Endodermal cell (in vitro differentiated cells): ENCODE measurements around the gene UMODL1. TPM values are rescaled to one million over a fixed set of nuclear protein-coding genes. Genes with fewer than 3 reads are reported as not detected.

Experiments used
- DNase-seq: peaks from one replicate; pipeline ENCODE4 v3.0.0-alpha.2; 2017
- H3K27ac ChIP-seq: 2 replicates; pipeline ENCODE4 v1.5.1; 2013; ENCODE audit warnings: mild to moderate bottlenecking, low read depth, low read length, moderate library complexity
- H3K27me3 ChIP-seq: 2 replicates; pipeline ENCODE4 v1.6.1; 2013; ENCODE audit warnings: mild to moderate bottlenecking, low read length, moderate library complexity; ENCODE audit not compliant: insufficient read depth, control insufficient read depth, poor library complexity, severe bottlenecking
- H3K36me3 ChIP-seq: 2 replicates; pipeline ENCODE4 v1.7.0; 2013; ENCODE audit warnings: mild to moderate bottlenecking, low read length, moderate library complexity; ENCODE audit not compliant: control insufficient read depth, insufficient read depth
- H3K4me1 ChIP-seq: one replicate; pipeline ENCODE4 v1.7.0; 2013; ENCODE audit warnings: low read length; ENCODE audit not compliant: control insufficient read depth, insufficient read depth
- H3K4me3 ChIP-seq: 2 replicates; pipeline ENCODE4 v1.5.1; 2013; ENCODE audit warnings: mild to moderate bottlenecking, low read length, moderate library complexity
- H3K9ac ChIP-seq: 2 replicates; pipeline ENCODE4 v1.6.1; 2013; ENCODE audit warnings: mild to moderate bottlenecking, low read length, moderate library complexity; ENCODE audit not compliant: poor library complexity, severe bottlenecking; ENCODE audit errors: extremely low read depth
- H3K9me3 ChIP-seq: 2 replicates; pipeline ENCODE4 v1.6.1; 2013; ENCODE audit warnings: mild to moderate bottlenecking, low read length, moderate library complexity; ENCODE audit not compliant: control insufficient read depth
- H3K27ac Mint-ChIP-seq: 2 replicates; pipeline ENCODE4 v1.8.0; 2020; ENCODE audit warnings: mixed read lengths
- H3K27me3 Mint-ChIP-seq: 2 replicates; pipeline ENCODE4 v1.8.0; 2021; ENCODE audit warnings: mild to moderate bottlenecking, mixed read lengths; ENCODE audit not compliant: insufficient read depth
- H3K36me3 Mint-ChIP-seq: 2 replicates; pipeline ENCODE4 v1.8.0; 2020; ENCODE audit warnings: low read depth, mixed read lengths
- H3K4me1 Mint-ChIP-seq: 2 replicates; pipeline ENCODE4 v1.8.0; 2020; ENCODE audit warnings: mixed read lengths
- H3K4me3 Mint-ChIP-seq: 2 replicates; pipeline ENCODE4 v1.8.0; 2020; ENCODE audit warnings: mild to moderate bottlenecking, moderate library complexity, mixed read lengths
- H3K9me3 Mint-ChIP-seq: 2 replicates; pipeline ENCODE4 v1.8.0; 2020; ENCODE audit warnings: mild to moderate bottlenecking, mixed read lengths
- CTCF ChIP-seq: fragments of 200-600 bp; sonication (generic); conservative IDR thresholded peaks from 2 replicates; pipeline ENCODE4 v1.5.0; 2021; ENCODE audit warnings: antibody characterized with exemption, mild to moderate bottlenecking
- WGBS, 2 experiments: methylation state at CpG; one replicate each; pipeline versions ENCODE4 v1.1.5 to v1.1.7; 2013; ENCODE audit warnings: missing lambda C conversion rate in 2 of 2, mixed read lengths in 1 of 2; ENCODE audit not compliant: insufficient coverage in 1 of 2, insufficient read length in 1 of 2; 5-methylcytosine and 5-hydroxymethylcytosine counted together
- total RNA-seq, 2 donors: library from RNA; stranded (reverse); fragmentation: NEBNext Ultra II Directional in 1 of 2; extraction: Animal tissue kit (Norgen Biotek cat#: 25700) in 1 of 2; gene quantifications; 2 replicates in 1 of 2; 3 replicates in 1 of 2; pipeline ENCODE4 v1.2.1, GENCODE V29; 2021

The UMODL1 gene
- total RNA-seq, 2 donors from 2014 or later, result 0.24 to 0.49 TPM

- peaks cover 9% of the 10 kb centered on the region for H3K9me3 Mint-ChIP-seq
- no peaks in the 10 kb centered on the region for H3K4me1 Mint-ChIP-seq
- no peak overlapping the region for H3K9ac ChIP-seq
- no peak overlapping the region for H3K27ac Mint-ChIP-seq
- H3K36me3 ChIP-seq, result no peaks in the 10 kb centered on the region
- TF ChIP-seq CTCF, result no peak
- no peak overlapping the region for H3K4me3 Mint-ChIP-seq
- no peak overlapping the region for H3K4me3 ChIP-seq
- no peaks in the 10 kb centered on the region for H3K9me3 ChIP-seq
- H3K4me1 ChIP-seq, result no peaks in the 10 kb centered on the region
- no peaks in the 10 kb centered on the region for H3K36me3 Mint-ChIP-seq
- WGBS, 2 experiments, result 90 to 97% methylated on average over 10 to 11 of the region's 11 CpGs
- DNase-seq, result no peak
- no peak overlapping the region for H3K27ac ChIP-seq
- peaks cover 5% of the 10 kb centered on the region for H3K27me3 Mint-ChIP-seq
- no peaks in the 10 kb centered on the region for H3K27me3 ChIP-seq
Measured at GRCh38 chr21:42189860-42190485, 118.9 kb downstream of the UMODL1 start.

- no peak overlapping the region for H3K4me3 ChIP-seq
- peaks cover 7% of the 10 kb centered on the region for H3K9me3 Mint-ChIP-seq
- H3K27ac ChIP-seq, result no peak overlapping the region
- H3K4me1 Mint-ChIP-seq, result no peaks in the 10 kb centered on the region
- H3K27me3 Mint-ChIP-seq, result peaks cover 5% of the 10 kb centered on the region
- TF ChIP-seq CTCF, result no peak
- H3K4me1 ChIP-seq, result no peaks in the 10 kb centered on the region
- H3K9me3 ChIP-seq, result no peaks in the 10 kb centered on the region
- no peaks in the 10 kb centered on the region for H3K36me3 Mint-ChIP-seq
- H3K4me3 Mint-ChIP-seq, result no peak overlapping the region
- DNase-seq, result no peak
- no peak overlapping the region for H3K9ac ChIP-seq
- H3K36me3 ChIP-seq, result no peaks in the 10 kb centered on the region
- H3K27me3 ChIP-seq, result no peaks in the 10 kb centered on the region
- 95 to 99% methylated on average over 7 to 8 of the region's 8 CpGs for WGBS, 2 experiments
- no peak overlapping the region for H3K27ac Mint-ChIP-seq
Measured at GRCh38 chr21:42190486-42190863, 119.4 kb downstream of the UMODL1 start.

- peaks cover 5% of the 10 kb centered on the region for H3K27me3 Mint-ChIP-seq
- Histone ChIP-seq H3K27ac (no peak overlapping the region), H3K36me3 (no peaks in the 10 kb centered on the region), H3K9me3 (no peaks in the 10 kb centered on the region), H3K9ac (no peak overlapping the region), H3K4me3 (no peak overlapping the region), H3K27me3 (no peaks in the 10 kb centered on the region), H3K4me1 (no peaks in the 10 kb centered on the region)
- no peak overlapping the region for H3K27ac Mint-ChIP-seq
- 90 to 100% methylated on average over 4 to 5 of the region's 5 CpGs for WGBS, 2 experiments
- no peak overlapping the region for H3K4me3 Mint-ChIP-seq
- no peaks in the 10 kb centered on the region for H3K4me1 Mint-ChIP-seq
- no peak for DNase-seq
- peaks cover 1% of the 10 kb centered on the region for H3K9me3 Mint-ChIP-seq
- H3K36me3 Mint-ChIP-seq, result no peaks in the 10 kb centered on the region
- no peak for TF ChIP-seq CTCF
Measured at GRCh38 chr21:42191064-42191463, 119.9 kb downstream of the UMODL1 start.
